ENCODE data around the gene PNPLA6.
A peak's percentile ranks its signal among the peaks of the same experiment; 100 is the strongest.
"Not testable (repeated sequence)": the region's sequence is repeated elsewhere in the genome, so short reads cannot be mapped to it uniquely, and the experiment has no call there.

PNPLA6 gene

DNA sequence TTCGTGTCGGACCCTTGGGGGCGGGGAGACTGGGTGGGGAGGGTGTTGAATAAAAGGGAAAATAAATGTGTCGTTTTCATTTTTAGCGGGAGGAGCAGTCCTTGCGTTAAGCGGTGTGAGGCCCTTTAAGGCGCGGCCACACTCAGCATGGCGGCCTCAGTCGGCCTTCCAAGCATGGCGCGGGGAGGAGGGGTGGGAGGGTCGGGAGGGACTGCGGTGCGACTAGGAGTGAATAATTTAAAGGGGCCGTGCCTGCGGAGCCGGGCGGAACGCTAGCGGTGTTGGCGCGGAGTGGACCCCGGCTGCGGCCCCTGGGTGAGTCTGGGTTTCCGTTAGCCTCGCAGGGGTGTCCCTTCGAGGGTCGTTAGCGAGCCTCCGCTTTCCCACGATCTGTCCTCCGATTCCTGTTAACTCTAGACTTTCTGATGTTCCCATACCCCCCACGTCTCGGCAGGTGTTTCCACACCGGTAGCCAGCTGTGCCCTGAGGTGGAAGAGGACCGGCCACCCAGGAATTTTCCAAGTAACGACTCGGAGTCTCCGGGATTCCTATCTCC lies 1.5 kb upstream of the PNPLA6 start:
- DNase-seq: peak; percentile 82

GRCh38 chr19:7534531-7535046 lies 928 bp upstream of the PNPLA6 start:
- DNase-seq: peak; percentile 21

DNA sequence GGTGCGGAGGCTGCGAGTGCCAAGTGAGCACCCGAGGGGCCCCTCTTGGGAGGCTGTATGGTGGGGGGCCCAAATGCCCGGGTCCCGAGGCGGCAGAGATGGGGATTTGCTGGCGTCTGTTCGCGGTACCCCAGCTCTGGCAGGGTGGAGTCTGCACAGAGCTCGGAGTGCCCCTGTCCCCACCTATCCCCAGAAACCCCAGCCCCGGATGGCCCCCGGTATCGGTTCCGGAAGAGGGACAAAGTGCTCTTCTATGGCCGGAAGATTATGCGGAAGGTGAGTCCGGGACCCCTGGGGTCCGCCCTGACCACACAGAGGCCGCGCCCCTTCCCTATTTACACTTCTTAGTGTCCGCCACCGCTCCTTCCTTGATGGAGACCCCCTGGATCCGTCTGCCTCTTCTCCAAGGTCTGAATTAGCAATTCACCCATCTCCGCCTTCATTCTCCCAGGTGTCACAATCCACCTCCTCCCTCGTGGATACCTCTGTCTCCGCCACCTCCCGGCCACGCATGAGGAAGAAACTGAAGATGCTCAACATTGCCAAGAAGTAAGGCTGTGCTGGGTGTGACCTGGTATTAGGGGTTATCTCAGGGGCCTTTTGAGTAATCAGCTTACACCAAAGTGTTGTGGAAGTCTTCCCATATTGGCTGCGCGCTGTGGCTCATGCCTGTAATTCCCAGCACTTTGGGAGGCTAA lies 630 bp downstream of the PNPLA6 start:
- DNase-seq: no peak

GRCh38 chr19:7538990-7539389 lies 3.5 kb downstream of the PNPLA6 start:
- DNase-seq: not testable (repeated sequence)

DNA sequence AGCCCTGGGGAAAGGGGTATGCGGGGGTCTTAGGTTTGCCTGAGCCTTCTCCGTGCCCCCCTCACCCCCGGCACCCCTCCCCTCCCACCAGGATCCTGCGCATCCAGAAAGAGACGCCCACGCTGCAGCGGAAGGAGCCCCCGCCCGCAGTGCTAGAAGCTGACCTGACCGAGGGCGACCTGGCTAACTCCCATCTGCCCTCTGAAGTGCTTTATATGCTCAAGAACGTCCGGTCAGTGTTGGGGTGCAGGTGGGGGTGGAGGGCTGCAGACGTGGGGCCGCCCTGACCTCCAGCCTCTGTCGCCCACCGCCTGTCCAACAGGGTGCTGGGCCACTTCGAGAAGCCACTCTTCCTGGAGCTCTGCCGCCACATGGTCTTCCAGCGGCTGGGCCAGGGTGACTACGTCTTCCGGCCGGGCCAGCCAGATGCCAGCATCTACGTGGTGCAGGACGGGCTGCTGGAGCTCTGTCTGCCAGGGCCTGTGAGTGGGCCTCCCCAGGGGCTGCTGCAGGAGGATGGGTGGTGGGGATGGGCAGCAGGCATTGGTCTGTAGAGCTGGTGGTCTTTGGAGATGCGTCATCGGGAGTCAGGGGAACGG lies 4.4 kb downstream of the PNPLA6 start:
- DNase-seq: no peak

- no peak for DNase-seq
Observed at GRCh38 chr19:7540761-7541474, 5.4 kb downstream of the PNPLA6 start.

GRCh38 chr19:7541475-7541824 lies 5.9 kb downstream of the PNPLA6 start:
- no peak for DNase-seq

DNA sequence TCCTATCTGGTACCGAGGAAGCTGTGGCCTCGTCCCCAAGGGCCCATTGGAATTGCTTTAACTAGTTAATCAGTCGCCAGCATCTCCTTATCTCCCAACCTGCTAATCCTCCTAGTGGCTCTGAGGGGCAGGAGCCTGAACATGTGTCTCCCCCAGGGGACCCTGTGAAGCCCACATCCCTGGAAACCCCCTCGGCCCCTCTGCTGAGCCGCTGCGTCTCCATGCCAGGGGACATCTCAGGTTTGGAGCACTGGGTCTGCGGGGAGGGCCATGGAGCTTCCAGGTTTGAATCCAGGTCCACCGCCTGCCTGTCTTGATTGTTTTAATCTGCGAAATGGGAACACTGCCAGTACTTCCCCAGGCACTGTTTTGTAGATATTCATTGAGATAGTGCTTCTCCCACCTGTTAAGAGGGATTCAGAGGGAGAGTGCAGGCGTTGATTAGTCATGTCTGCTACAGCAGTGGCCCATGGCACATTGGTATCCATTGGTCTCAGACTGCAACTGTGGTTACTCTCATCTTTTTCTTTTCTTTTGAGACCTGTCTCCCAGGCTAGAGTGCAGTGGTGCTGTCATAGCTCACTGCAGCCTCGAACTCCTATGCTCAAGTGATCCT lies 6.4 kb downstream of the PNPLA6 start:
- DNase-seq: no peak

- DNase-seq: no peak
Observed at GRCh38 chr19:7542556-7543348, 7.2 kb downstream of the PNPLA6 start.

GRCh38 chr19:7544626-7545025 lies 9.1 kb downstream of the PNPLA6 start:
- no peak for DNase-seq

DNA sequence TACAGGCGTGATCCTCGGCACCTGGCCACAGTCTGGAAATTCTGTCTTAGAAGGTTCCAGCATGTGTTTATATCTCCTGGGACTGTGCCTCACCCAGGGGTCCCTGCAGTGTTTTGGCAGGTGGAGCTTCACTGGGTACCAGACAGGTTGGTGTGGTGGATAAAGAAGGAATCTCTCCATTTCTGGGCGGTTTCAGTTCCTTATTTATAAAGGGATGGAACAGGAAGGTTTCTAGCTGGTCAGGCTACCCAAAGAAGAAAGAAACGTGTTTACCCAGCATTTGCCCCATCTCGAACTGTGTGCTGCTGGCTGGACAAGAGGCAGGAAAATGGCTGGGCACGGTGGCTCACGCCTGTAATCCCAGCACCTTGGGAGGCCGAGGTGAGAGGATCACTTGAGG lies 9.8 kb downstream of the PNPLA6 start:
- no peak for DNase-seq

DNA sequence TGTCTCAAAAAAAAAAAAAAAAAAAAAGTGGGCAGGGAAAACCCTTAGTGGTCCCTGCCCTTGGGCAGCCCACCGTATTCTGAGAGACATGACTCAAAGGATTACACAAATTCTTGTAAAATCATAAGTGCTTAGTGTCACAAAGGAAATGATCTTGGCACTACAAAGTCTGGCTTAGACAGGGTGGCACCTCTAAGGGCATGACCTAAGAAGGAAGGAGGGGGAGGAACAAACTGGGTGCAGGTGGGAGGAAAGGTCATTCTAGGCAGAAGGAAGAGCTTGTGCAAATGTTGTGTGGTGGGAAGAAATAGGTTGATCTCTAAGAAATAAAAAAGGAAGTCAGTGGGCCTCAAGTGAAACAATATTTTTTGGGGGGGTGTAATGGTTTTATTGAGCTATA lies 10.4 kb downstream of the PNPLA6 start:
- DNase-seq: no peak

DNA sequence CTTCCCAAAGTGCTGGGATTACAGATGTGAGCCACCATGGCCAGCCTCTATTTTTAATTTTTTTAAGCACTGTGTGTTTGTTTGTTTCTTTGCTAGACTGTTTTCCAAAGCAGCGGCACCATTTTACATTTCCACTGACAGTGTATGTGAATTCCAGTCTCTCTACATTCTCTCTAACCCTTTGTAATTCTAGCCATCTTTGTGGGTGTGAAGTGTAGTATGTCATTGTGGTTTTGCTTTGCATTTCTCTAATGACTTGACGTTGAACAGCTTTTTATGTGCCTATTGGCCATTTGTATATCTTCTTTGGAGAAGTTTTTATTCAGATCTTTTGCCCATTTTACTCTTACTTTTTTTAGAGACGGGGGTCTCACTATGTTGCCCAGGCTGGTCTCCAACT lies 11.6 kb downstream of the PNPLA6 start:
- DNase-seq: no peak

DNA sequence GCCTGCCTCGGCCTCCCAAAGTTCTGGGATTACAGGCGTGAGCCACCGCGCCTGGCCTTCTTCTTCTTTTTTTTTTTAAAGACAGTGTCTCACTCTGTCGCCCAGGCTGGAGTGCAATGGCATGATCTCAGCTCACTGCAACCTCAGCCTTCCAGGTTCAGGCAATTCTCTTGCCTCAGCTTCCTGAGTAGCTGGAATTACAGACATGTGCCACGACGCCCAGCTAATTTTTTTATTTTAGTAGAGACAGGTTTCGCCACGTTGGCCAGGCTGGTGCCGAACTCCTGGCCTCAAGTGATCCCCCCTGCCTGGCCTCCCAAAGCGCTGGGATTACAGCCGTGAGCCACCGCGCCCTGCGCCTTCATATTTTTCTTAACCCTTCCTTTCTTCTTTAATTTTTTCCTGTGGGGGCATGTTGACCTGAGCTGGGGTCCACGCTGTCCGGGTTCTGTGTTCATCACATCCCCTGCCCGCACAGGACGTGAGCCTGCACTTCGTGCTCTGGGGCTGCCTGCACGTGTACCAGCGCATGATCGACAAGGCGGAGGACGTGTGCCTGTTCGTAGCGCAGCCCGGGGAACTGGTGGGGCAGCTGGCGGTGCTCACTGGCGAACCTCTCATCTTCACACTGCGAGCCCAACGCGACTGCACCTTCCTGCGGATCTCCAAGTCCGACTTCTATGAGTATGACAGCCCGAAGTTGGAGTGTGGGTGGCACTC lies 14.1 kb downstream of the PNPLA6 start:
- no peak for DNase-seq

GRCh38 chr19:7550169-7550770 lies 14.8 kb downstream of the PNPLA6 start:
- no peak for DNase-seq

- no peak for DNase-seq
Observed at GRCh38 chr19:7550987-7551761, 15.7 kb downstream of the PNPLA6 start.

DNA sequence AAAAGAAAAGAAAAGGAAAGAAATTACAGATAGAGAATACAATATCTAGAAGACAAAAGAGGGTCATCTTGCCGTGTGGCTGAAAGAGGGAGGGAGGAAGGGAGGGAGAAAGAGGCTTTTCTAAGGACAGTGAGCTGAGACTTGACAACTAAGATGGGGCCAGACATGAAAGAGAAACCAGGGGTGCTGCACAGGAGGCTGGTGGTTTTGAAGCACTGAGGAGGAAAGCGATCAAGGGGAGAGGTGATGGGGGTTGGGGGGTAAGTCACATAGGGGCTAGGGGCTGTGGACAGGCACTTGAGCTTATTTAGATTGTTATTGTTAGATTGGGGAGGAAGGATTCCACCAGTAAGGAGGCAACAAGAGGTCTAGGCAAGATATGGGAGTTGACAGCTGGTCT lies 17.3 kb downstream of the PNPLA6 start:
- no peak for DNase-seq

DNA sequence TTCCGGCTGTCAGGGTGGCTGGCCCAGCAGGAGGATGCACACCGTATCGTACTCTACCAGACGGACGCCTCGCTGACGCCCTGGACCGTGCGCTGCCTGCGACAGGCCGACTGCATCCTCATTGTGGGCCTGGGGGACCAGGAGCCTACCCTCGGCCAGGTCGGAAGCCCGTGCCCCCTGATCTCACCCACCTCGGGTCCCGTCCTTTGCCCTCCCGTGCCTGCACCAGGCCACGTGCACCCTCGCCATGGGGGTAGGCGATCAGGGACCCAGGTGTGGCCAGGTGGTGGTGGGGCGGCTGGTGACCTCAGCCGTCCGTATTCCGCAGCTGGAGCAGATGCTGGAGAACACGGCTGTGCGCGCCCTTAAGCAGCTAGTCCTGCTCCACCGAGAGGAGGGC lies 19.0 kb downstream of the PNPLA6 start:
- DNase-seq: no peak

- no peak for DNase-seq
Observed at GRCh38 chr19:7554990-7555864, 19.7 kb downstream of the PNPLA6 start.

Measured in effector CD4-positive, alpha-beta T cell (primary cell).